ENCODE measurements around the gene TAMALIN.

- TF ChIP-seq POLR2AphosphoS5 (IDR thresholded peaks at IDR 0.05; ENCODE audit: low read depth, low read length): no peak
- no peak for TF ChIP-seq TAF1 (IDR thresholded peaks at IDR 0.05; ENCODE audit: borderline replicate concordance, insufficient read depth, low read length)
- no peak for TF ChIP-seq SIN3A (IDR thresholded peaks at IDR 0.05; ENCODE audit: borderline replicate concordance, insufficient read depth, low read length)
- TF ChIP-seq REST (IDR thresholded peaks at IDR 0.05; ENCODE audit: insufficient read depth in 1 of 2, low read depth in 2 of 2, low read length in 2 of 2): no peak
- TF ChIP-seq FOXP2 (optimal IDR thresholded peaks at IDR 0.05; ENCODE audit: borderline replicate concordance, extremely low read depth, extremely low read length, insufficient read depth): no peak
Observed at GRCh38 chr12:51974646-51975045, 32.1 kb upstream of the TAMALIN start.
